ENCODE results near the gene LYZL2. TPM values are rescaled to one million over a fixed set of nuclear protein-coding genes. Genes with fewer than 3 reads are reported as not detected.

Gene LYZL2
- total RNA-seq, 1 experiment from 2014 or later = not detected

- Histone ChIP-seq H3K9me3 (ENCODE audit: control insufficient read depth in 1 of 2, insufficient read depth in 1 of 2, low read depth in 1 of 2, low read length in 2 of 2) (no peaks in the 10 kb centered on the region), H3K4me3 (replicated peaks in 1 of 2; ENCODE audit: low read depth in 1 of 2, low read length in 2 of 2) (no peak overlapping the region), H3K27me3 (ENCODE audit: insufficient read depth, low read length) (no peaks in the 10 kb centered on the region), H3K4me1 (ENCODE audit: control insufficient read depth in 1 of 2, insufficient read depth in 2 of 2, low read length in 2 of 2) (no peaks in the 10 kb centered on the region), H3K27ac (ENCODE audit: low read depth, low read length) (no peak overlapping the region), H3K4me2 (ENCODE audit: low read length) (no peak overlapping the region), H3K9ac (ENCODE audit: low read length) (no peak overlapping the region), H3K79me2 (ENCODE audit: insufficient read depth, low read length) (no peaks in the 10 kb centered on the region), H3K9me2 (ENCODE audit: insufficient read depth) (no peaks in the 10 kb centered on the region), H4K20me1 (ENCODE audit: insufficient read depth) (no peaks in the 10 kb centered on the region), H2AFZ (ENCODE audit: low read depth, low read length, poor library complexity, severe bottlenecking) (no peak overlapping the region), H3K36me3 (ENCODE audit: control insufficient read depth in 1 of 2, insufficient read depth in 2 of 2, low read length in 2 of 2) (no peaks in the 10 kb centered on the region)
- intact Hi-C loops (cut with micrococcal nuclease) = no loop called here
- CTCF ChIA-PET = no interaction called here
- POLR2A ChIA-PET = no interaction called here
- no peak for ATAC-seq
- no TSS peak for BruUV-seq (replicated peaks)
- RAD21 ChIA-PET (ENCODE audit: low non-redundant PET in 1 of 2, low total read pairs in 2 of 2, uncharacterized antibody in 2 of 2, unreplicated experiment in 2 of 2) = no interaction called here
- no peak for TF ChIP-seq SIN3A (IDR thresholded peaks at IDR 0.05; ENCODE audit: low read depth)
- TF ChIP-seq ELF1 (IDR thresholded peaks at IDR 0.05; ENCODE audit: borderline replicate concordance, low read depth) = no peak
- TF ChIP-seq POLR2AphosphoS5 (IDR thresholded peaks at IDR 0.05; ENCODE audit: low read depth, low read length) = no peak
- no peak for TF ChIP-seq EGR1 (IDR thresholded peaks at IDR 0.05; ENCODE audit: low read depth)
- TF ChIP-seq CTCF (IDR thresholded peaks at IDR 0.05 in 2 of 3, conservative IDR thresholded peaks at IDR 0.05 in 1 of 3; ENCODE audit: borderline replicate concordance in 1 of 3, insufficient read depth in 1 of 3, low read depth in 2 of 3, low read length in 2 of 3) = no peak
- no peak for TF ChIP-seq POLR2A (IDR thresholded peaks at IDR 0.05; ENCODE audit: borderline replicate concordance, extremely low read depth, insufficient read depth, insufficient read length)
- TF ChIP-seq ZFX (IDR thresholded peaks at IDR 0.05) = no peak
- no peak for TF ChIP-seq SP1 (IDR thresholded peaks at IDR 0.05; ENCODE audit: low read depth)
- TF ChIP-seq CEBPB (IDR thresholded peaks at IDR 0.05; ENCODE audit: low read depth) = no peak
- no peak for TF ChIP-seq RAD21 (IDR thresholded peaks at IDR 0.05; ENCODE audit: low read depth)
- DNase-seq (ENCODE audit: low read depth, low spot score) = no peak
These were observed 52.9 kb downstream of the LYZL2 start for GRCh38 chr10:30576641-30577040.

- Histone ChIP-seq H3K9ac (ENCODE audit: low read length) (no peak overlapping the region), H3K9me2 (ENCODE audit: insufficient read depth) (no peaks in the 10 kb centered on the region), H3K79me2 (ENCODE audit: insufficient read depth, low read length) (no peaks in the 10 kb centered on the region), H3K27ac (ENCODE audit: low read depth, low read length) (no peak overlapping the region), H3K4me1 (ENCODE audit: control insufficient read depth in 1 of 2, insufficient read depth in 2 of 2, low read length in 2 of 2) (no peaks in the 10 kb centered on the region), H3K4me3 (replicated peaks in 1 of 2; ENCODE audit: low read depth in 1 of 2, low read length in 2 of 2) (no peak overlapping the region), H4K20me1 (ENCODE audit: insufficient read depth) (no peaks in the 10 kb centered on the region), H3K4me2 (ENCODE audit: low read length) (no peak overlapping the region), H3K27me3 (ENCODE audit: insufficient read depth, low read length) (no peaks in the 10 kb centered on the region), H2AFZ (ENCODE audit: low read depth, low read length, poor library complexity, severe bottlenecking) (no peak overlapping the region), H3K36me3 (ENCODE audit: control insufficient read depth in 1 of 2, insufficient read depth in 2 of 2, low read length in 2 of 2) (no peaks in the 10 kb centered on the region), H3K9me3 (ENCODE audit: control insufficient read depth in 1 of 2, insufficient read depth in 1 of 2, low read depth in 1 of 2, low read length in 2 of 2) (no peaks in the 10 kb centered on the region; a peak in 1 of 4 replicates)
- ATAC-seq (no peak), DNase-seq (ENCODE audit: low read depth, low spot score) (no peak)
- no TSS peak for BruUV-seq (replicated peaks)
- POLR2A ChIA-PET = no interaction called here
- intact Hi-C loops (cut with micrococcal nuclease) = no loop called here
- RAD21 ChIA-PET (ENCODE audit: low non-redundant PET in 1 of 2, low total read pairs in 2 of 2, uncharacterized antibody in 2 of 2, unreplicated experiment in 2 of 2) = no interaction called here
- CTCF ChIA-PET = interaction anchor here (1.6 kb wide), 1 partner anchor 17 kb away, joined by 3 read pairs; no protein-coding TSS in a partner anchor
- TF ChIP-seq ELF1 (IDR thresholded peaks at IDR 0.05; ENCODE audit: borderline replicate concordance, low read depth) (no peak), POLR2AphosphoS5 (IDR thresholded peaks at IDR 0.05; ENCODE audit: low read depth, low read length) (no peak), CTCF (IDR thresholded peaks at IDR 0.05 in 2 of 3, conservative IDR thresholded peaks at IDR 0.05 in 1 of 3; ENCODE audit: borderline replicate concordance in 1 of 3, insufficient read depth in 1 of 3, low read depth in 2 of 3, low read length in 2 of 3) (no peak), CBX3 (IDR thresholded peaks at IDR 0.05; ENCODE audit: low read depth) (no peak), RAD21 (IDR thresholded peaks at IDR 0.05; ENCODE audit: low read depth) (no peak), FOSL1 (IDR thresholded peaks at IDR 0.05; ENCODE audit: low read depth) (no peak), SP1 (IDR thresholded peaks at IDR 0.05; ENCODE audit: low read depth) (no peak), EZH2 (IDR thresholded peaks at IDR 0.05) (no peak), POLR2A (IDR thresholded peaks at IDR 0.05; ENCODE audit: borderline replicate concordance, extremely low read depth, insufficient read depth, insufficient read length) (no peak), SRF (IDR thresholded peaks at IDR 0.05; ENCODE audit: low read depth) (no peak), ZNF274 (IDR thresholded peaks at IDR 0.05; ENCODE audit: low read depth, low read length) (no peak), CEBPB (IDR thresholded peaks at IDR 0.05; ENCODE audit: low read depth) (no peak), JUND (IDR thresholded peaks at IDR 0.05) (no peak)
- TF ChIP-seq, protein P1, sequence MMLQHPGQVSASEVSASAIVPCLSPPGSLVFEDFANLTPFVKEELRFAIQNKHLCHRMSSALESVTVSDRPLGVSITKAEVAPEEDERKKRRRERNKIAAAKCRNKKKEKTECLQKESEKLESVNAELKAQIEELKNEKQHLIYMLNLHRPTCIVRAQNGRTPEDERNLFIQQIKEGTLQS (IDR thresholded peaks at IDR 0.05) = no peak
These were observed 55.1 kb downstream of the LYZL2 start for GRCh38 chr10:30574432-30574796.
